Neural progenitor cell (in vitro differentiated cells): ENCODE results near the gene ABCC4.

Source experiments
- EZH2phosphoT487 ChIP-seq: fragments of 200-600 bp; sonication (generic); IDR thresholded peaks from 2 replicates; pipeline ENCODE4 v1.6.1; 2017; ENCODE audit warnings: antibody characterized with exemption
- TF ChIP-seq, protein P1 (sequence below): fragments of 200-600 bp; sonication (generic); IDR thresholded peaks from 2 replicates; pipeline ENCODE4 v1.5.1; 2017; ENCODE audit warnings: antibody characterized with exemption, mild to moderate bottlenecking

- TF ChIP-seq, protein P1, sequence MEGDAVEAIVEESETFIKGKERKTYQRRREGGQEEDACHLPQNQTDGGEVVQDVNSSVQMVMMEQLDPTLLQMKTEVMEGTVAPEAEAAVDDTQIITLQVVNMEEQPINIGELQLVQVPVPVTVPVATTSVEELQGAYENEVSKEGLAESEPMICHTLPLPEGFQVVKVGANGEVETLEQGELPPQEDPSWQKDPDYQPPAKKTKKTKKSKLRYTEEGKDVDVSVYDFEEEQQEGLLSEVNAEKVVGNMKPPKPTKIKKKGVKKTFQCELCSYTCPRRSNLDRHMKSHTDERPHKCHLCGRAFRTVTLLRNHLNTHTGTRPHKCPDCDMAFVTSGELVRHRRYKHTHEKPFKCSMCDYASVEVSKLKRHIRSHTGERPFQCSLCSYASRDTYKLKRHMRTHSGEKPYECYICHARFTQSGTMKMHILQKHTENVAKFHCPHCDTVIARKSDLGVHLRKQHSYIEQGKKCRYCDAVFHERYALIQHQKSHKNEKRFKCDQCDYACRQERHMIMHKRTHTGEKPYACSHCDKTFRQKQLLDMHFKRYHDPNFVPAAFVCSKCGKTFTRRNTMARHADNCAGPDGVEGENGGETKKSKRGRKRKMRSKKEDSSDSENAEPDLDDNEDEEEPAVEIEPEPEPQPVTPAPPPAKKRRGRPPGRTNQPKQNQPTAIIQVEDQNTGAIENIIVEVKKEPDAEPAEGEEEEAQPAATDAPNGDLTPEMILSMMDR = no peak
- TF ChIP-seq EZH2phosphoT487 = no peak
Measured at GRCh38 chr13:95326695-95327094, 25.4 kb upstream of the ABCC4 start.
